HuH-7 (cell line): ENCODE measurements around the gene PIN1.
"Not testable (repeated sequence)": the region's sequence is repeated elsewhere in the genome, so short reads cannot be mapped to it uniquely, and the experiment has no call there.

ENCODE experiments used
- DNase-seq: peaks from one replicate; pipeline ENCODE4 v3.0.0; 2011; ENCODE audit warnings: low spot score

Gene PIN1

GRCh38 chr19:9818734-9819595, 16.2 kb upstream of the PIN1 start, which contains the start of gene FBXL12:
TSS of gene FBXL12 (minus strand) at chr19:9819079. CDS start at chr19:9818813, 266 bp downstream.
- DNase-seq, result peak; percentile 77

- no peak for DNase-seq
Measured at GRCh38 chr19:9819596-9819909, 15.6 kb upstream of the PIN1 start.

GRCh38 chr19:9820034-9820433, 15.1 kb upstream of the PIN1 start:
- not testable (repeated sequence) for DNase-seq

GRCh38 chr19:9823816-9824215, 11.3 kb upstream of the PIN1 start:
- DNase-seq, result no peak

DNA sequence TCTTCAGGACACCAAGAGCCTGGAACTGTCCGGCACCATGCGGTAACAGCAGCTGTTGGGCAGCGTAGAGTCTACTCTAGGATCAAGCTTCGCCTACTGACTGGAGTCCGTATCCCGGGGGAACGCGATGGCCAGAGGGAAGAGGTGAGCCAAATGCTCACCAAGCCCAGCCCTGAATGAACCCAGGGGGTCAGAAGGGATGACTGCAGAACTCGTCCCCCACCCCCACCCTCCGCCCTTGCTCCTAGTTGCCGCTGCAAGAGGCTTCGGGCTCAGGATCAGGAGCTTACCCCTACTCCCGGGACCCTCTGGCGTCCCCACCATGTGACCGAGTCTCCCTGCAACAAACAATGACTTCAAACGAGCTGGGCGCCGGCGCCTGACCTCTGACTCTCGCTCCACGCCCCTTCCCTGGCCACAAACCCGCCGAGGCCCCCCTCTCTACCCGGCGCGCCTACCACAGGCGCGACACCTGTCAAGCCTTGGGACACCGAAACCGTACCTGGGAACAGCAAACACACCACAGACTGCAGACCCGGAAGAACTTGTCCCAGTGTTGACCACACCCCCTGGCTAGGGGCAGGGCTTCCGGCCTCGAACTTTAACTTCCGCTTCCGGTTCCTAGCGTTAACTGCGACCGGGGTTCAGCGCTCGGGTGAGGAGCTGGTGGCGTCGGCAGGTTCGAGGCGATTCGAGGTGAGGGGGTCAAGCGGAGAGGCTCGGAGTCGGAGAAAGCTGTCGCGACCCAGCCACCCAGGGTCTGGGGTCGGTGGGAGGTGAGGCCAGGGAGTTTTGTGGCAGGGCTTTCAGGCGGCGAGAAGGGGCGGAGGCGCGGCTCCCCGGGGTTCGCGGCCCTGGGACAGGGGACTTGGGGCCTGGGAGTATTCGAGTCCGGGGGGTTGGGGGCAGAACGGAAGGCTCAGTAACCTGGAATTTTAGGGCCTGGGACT, 7.6 kb upstream of the PIN1 start, which contains the start of gene UBL5:
TSS of gene UBL5 (plus strand) at position 630 of the 950 bp plus-strand sequence. CDS start 420 bp downstream, outside the sequence.
- DNase-seq, result peak; percentile 92

DNA sequence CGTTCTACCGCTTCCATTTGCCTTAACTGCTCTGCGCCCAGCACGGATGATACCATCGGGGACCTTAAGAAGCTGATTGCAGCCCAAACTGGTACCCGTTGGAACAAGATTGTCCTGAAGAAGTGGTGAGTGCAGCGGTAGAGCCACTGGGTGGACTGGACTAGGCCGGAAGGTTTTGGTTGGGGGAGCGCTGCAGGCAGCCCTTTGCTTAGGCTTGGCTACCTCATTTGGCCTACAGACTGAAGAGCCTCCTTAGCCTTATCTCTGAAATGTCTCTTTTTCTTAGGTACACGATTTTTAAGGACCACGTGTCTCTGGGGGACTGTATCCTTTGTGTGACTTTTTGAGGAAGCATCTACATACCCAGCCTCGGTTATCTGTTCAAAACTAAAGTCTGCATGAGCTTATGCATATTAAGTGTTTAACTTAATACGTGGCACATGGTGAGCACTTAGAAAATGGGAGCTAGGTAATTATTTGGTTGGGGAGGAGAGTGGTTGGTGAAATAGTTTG, 6.5 kb upstream of the PIN1 start:
- DNase-seq, result no peak

DNA sequence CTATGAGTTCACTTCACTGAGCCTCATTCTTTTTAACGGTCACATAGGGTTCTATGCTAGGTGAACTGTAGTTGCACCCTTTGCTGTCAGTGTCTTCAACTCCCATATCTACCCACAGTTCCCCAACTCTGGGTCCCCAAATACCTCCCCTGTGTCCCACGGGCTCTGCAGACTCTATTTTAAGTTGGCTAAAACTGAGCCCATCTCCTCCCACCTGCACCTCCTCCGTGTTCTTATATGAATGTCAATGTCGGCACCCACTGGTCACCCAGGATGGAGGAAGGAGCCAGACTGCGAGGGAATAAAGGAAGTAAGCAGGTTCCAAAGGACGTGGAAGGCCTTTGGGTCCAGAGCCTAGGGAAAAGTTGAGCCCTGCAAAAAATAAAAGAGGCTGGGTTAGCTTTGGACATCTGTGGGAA, 802 bp upstream of the PIN1 start:
- DNase-seq, result no peak

DNA sequence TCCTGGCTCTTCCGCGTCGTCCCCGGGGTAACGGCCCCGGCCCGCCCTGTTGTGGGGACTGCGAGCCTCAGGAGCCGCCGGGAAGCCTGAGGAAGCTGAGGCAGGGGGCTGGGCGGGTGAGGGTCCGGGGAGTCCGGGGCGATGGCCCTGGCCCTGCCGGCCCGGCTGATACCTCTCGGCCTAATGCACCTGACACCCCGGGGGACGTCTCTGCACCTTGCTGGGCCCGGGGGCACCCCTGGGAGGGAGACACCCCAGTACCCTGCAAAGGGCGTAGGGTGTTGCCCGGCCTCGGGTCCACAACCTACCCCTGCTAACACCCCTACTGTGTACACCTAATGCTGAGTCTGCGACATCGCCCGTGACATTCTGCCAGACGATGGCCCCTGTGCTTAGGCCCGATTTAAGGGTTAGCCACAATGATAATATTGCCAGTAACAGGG, 410 bp downstream of the PIN1 start:
- DNase-seq, result no peak

DNA sequence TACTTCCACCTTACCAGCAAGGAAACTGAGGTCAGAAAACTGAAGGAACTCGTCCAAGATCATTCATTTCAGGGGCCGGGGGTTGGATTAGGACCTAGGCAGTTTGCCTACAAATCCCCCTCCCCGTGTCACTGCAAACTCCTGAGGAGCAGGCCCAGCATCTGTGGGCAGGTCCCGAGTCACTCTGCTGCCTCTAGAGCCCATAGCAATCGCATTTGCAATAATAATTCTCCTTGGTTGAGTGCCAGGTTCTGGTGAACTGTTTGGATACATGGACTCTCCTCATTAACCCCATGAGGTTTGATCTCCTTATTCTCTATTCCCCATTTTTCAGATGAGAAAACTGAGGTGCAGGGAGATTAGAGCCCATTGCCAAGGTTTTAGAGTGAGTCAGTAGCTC, 903 bp downstream of the PIN1 start:
- no peak for DNase-seq

DNA sequence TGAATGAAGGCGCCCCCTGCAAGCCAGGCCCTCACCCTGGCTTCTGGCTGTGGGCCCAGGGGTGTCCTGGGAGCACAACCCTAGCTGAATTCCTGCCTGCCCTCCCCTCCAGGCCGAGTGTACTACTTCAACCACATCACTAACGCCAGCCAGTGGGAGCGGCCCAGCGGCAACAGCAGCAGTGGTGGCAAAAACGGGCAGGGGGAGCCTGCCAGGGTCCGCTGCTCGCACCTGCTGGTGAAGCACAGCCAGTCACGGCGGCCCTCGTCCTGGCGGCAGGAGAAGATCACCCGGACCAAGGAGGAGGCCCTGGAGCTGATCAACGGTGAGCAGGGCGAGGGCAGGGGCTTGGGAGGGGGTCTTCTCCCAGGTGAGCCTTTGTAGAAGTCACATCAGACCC, 3.2 kb downstream of the PIN1 start:
- DNase-seq, result no peak

- DNase-seq, result no peak
Measured at GRCh38 chr19:9839415-9839814, 4.3 kb downstream of the PIN1 start.

DNA sequence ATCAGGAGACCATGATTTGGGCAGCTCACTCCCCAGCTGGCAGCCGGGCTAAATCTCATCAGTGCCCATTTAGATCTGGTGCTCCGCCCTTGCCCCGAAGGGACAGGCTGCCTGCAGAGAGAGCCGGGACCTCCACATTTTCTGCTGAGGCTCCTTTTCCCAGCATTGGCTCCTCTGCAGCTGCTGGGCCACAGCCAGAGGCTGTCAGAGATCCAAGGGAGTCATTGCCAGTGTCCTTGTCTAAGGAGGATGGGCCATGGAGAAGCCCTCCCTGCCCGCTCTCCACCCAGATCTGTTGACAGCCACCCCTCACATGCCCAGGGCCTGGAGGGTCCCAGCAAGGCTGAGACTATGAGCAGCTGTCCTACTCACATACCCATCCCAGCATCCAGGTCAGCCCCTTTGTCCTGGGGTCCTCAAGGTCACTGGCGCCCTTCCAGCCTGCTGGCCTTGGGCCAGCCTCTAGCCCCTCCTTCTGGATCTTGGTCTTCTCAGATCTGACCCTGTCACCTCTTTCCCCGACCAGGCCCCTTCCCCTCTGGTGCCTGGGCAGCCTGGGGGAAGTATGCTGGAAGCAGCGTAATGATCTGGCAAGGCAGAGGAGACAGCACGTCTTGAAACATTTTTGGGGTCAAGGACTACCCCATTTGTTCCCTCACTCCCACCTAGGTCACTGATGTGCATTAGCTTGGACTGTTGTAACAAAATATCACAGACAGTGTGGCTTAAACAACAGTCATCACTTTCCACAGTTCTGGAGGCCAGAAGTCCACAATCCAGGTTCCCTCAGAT, 7.9 kb downstream of the PIN1 start:
- DNase-seq, result no peak

DNA sequence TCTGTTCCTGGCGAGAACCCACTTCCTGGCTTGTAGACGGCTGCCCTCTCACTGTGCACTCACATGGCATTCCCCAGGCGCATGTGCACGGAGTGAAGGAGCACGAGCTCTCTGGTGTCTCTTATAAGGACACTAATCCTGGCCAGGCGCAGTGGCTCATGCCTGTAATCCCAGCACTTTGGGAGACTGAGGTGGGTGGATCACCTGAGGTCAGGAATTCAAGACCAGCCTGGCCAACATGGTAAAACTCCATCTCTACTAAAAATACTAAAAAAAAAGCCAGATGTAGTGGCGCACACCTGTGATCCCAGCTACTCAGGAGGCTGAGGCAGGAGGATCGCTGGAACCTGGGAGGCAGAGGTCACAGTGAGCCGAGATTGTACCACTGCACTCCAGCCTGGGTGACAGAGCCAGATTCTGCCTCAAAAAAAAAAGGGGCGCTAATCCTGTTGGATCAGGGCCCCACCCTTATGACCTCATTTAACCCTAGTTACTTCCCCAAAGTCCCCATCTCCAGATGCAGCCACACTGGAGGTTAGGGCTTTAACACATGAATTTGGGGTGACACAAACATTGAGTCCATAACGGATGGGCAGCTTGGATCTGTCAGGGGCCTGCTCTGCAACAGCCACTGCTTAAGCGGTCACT, 8.6 kb downstream of the PIN1 start:
- DNase-seq, result not testable (repeated sequence)

GRCh38 chr19:9847087-9847671, 12.1 kb downstream of the PIN1 start:
- DNase-seq, result peak; percentile 55

GRCh38 chr19:9848060-9848459, 12.9 kb downstream of the PIN1 start:
- DNase-seq, result peak; percentile 49

- no peak for DNase-seq
Measured at GRCh38 chr19:9848762-9849161, 13.6 kb downstream of the PIN1 start.

DNA sequence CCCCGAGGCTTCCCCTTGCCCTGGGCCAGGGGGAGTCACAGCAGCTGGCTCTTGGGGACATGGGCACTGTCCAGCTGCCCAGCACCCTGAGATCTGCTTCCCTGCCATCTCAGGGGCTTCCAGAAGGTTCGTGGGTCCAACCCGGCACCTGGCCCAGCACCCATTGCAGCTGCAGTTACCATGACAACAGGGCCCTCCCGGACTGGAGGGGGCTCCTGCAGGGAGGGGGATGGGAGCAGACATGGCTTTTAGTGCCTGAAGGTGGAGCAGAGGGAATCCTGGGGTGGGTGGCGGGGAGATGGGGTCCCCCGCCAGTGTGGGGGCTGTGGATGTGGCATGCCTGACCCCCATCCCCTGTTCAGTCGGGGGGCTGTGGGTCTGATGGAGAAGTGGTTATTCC, 14.7 kb downstream of the PIN1 start:
- DNase-seq, result no peak

DNA sequence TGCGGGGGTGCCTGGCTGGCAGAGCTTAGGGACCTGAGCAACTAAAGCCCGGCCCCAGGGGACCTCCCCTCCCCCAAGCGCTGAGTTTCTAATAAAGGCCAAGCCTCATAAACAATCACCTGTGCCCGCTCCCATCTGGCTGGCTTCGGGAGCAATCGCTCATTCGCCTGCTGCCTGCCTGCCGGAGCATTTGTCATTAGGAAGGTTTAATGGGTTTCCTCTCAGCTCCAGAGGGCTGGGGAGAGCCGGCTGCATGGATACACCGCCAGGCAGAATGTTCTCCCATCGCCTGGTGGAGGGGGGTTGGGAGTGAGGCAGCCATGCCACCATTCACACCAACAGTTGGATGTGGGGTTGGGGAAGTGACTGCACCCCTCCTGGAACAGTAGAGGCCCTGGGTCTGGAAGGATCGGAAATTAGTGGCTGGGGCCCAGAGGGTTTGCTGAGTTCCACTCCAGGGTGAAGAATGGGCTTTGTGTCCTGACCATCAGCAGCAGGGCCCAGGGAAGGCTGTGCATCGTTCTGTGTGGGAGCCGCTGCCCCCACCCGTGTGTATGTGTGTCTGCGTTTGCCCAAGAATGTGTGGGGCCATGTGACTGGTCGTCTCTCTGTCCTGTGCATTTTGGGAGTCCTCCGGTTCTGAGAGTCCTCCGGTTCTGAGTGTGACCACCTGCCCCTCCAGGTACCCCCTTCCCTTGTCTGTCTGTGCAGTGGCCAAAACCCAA, 15.3 kb downstream of the PIN1 start:
- no peak for DNase-seq

GRCh38 chr19:9854282-9854846, 19.2 kb downstream of the PIN1 start:
- DNase-seq, result no peak

- no peak for DNase-seq
Measured at GRCh38 chr19:9856609-9857008, 21.5 kb downstream of the PIN1 start.
